Measurements from ENCODE around the gene CDH22.

DNA sequence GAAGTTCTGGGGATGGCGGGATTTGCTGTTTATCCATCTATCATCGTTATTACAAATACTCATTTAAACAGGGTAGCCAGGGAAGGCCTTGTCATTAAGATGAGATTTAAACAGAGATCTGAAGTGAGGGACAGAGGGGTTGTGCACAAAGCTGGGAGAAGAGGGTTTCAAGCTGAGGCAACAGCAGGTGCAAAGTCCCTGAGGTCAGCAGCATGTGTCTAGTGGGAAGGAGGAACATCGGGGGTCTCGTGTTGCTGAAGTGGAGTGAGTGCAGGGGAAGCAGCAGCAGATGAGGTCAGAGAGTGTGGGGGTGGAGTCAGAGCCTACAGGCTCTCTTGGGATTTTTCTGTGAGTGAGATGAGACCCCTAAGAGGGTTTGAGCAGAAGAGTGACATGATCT is 52.0 kb downstream of the CDH22 start:
- TF ChIP-seq POLR2AphosphoS5 (IDR thresholded peaks at IDR 0.05; ENCODE audit: insufficient read depth in 1 of 2, low read depth in 1 of 2): no peak
- no peak for TF ChIP-seq POLR2A (IDR thresholded peaks at IDR 0.05)
- TF ChIP-seq, protein P1, sequence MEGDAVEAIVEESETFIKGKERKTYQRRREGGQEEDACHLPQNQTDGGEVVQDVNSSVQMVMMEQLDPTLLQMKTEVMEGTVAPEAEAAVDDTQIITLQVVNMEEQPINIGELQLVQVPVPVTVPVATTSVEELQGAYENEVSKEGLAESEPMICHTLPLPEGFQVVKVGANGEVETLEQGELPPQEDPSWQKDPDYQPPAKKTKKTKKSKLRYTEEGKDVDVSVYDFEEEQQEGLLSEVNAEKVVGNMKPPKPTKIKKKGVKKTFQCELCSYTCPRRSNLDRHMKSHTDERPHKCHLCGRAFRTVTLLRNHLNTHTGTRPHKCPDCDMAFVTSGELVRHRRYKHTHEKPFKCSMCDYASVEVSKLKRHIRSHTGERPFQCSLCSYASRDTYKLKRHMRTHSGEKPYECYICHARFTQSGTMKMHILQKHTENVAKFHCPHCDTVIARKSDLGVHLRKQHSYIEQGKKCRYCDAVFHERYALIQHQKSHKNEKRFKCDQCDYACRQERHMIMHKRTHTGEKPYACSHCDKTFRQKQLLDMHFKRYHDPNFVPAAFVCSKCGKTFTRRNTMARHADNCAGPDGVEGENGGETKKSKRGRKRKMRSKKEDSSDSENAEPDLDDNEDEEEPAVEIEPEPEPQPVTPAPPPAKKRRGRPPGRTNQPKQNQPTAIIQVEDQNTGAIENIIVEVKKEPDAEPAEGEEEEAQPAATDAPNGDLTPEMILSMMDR (IDR thresholded peaks at IDR 0.05): no peak
